GM12872 (cell line): Measurements from ENCODE around the gene AQP4.

Experiments
- CTCF ChIP-seq: IDR thresholded peaks from 3 replicates; pipeline ENCODE4 v1.5.1; 2011; ENCODE audit warnings: low read depth, mild to moderate bottlenecking, low read length, moderate library complexity; ENCODE audit not compliant: insufficient read depth

The AQP4 gene

GRCh38 chr18:26840965-26841364 is 24.5 kb downstream of the AQP4 start:
- no peak for TF ChIP-seq CTCF

- TF ChIP-seq CTCF, result no peak
These were observed 25.9 kb downstream of the AQP4 start for GRCh38 chr18:26839609-26840008.

- TF ChIP-seq CTCF, result no peak
These were observed 33.2 kb downstream of the AQP4 start for GRCh38 chr18:26832302-26832701.

GRCh38 chr18:26827581-26827980 is 37.9 kb downstream of the AQP4 start:
- no peak for TF ChIP-seq CTCF

- no peak for TF ChIP-seq CTCF
These were observed 38.8 kb downstream of the AQP4 start for GRCh38 chr18:26826656-26827235.

- TF ChIP-seq CTCF, result no peak
These were observed 44.3 kb downstream of the AQP4 start for GRCh38 chr18:26821181-26821580.

- TF ChIP-seq CTCF, result no peak
These were observed 46.5 kb downstream of the AQP4 start for GRCh38 chr18:26819046-26819445.
